Lung (tissue), 12 donors: ENCODE data around the gene TMEM255A. TPM values are rescaled to one million over a fixed set of nuclear protein-coding genes. Genes with fewer than 3 reads are reported as not detected.

Source experiments
- ATAC-seq: fragments of 200-7000 bp; cut with Tn5 transposase; one replicate; pipeline ENCODE4 v1.9.1; 2020; ENCODE audit warnings: moderate number of reproducible peaks; ENCODE audit not compliant: insufficient read depth, low FRiP score
- DNase-seq, 3 donors: peaks; one replicate each; pipeline ENCODE4 v3.0.0-alpha.2; 2013 to 2017
- H3K27ac ChIP-seq, 2 donors: one replicate each; pipeline ENCODE4 v1.5.1; 2013; ENCODE audit warnings: mild to moderate bottlenecking in 2 of 2, moderate library complexity in 2 of 2, control low read depth in 1 of 2, inconsistent platforms in 1 of 2, low read depth in 1 of 2, low read length in 1 of 2
- H3K27me3 ChIP-seq, 3 donors: one replicate each; pipeline ENCODE4 v1.5.1; 2013; ENCODE audit warnings: low read length in 2 of 3; ENCODE audit not compliant: control insufficient read depth in 3 of 3, insufficient read depth in 3 of 3
- H3K36me3 ChIP-seq, 4 donors: one replicate each; pipeline ENCODE4 v1.5.1; 2013; ENCODE audit warnings: low read length in 4 of 4, mild to moderate bottlenecking in 1 of 4, moderate library complexity in 1 of 4; ENCODE audit not compliant: control insufficient read depth in 4 of 4, insufficient read depth in 4 of 4
- H3K4me1 ChIP-seq, 5 donors: one replicate each; pipeline ENCODE4 v1.5.1; 2013; ENCODE audit warnings: low read length in 5 of 5, mild to moderate bottlenecking in 2 of 5, moderate library complexity in 1 of 5; ENCODE audit not compliant: control insufficient read depth in 5 of 5, insufficient read depth in 5 of 5
- H3K4me3 ChIP-seq: one replicate; pipeline ENCODE4 v1.5.1; 2013; ENCODE audit warnings: mild to moderate bottlenecking, control low read depth, moderate library complexity
- H3K9ac ChIP-seq, 2 donors: one replicate each; pipeline ENCODE4 v1.5.1; 2013; ENCODE audit warnings: low read length in 2 of 2, control low read depth in 1 of 2; ENCODE audit not compliant: insufficient read depth in 1 of 2
- H3K9me3 ChIP-seq, 4 donors: one replicate each; pipeline ENCODE4 v1.5.1; 2013; ENCODE audit warnings: low read length in 3 of 4, mild to moderate bottlenecking in 1 of 4, moderate library complexity in 1 of 4; ENCODE audit not compliant: control insufficient read depth in 4 of 4, insufficient read depth in 3 of 4
- CTCF ChIP-seq: IDR thresholded peaks from 2 replicates; pipeline ENCODE4 v1.5.1; 2012; ENCODE audit warnings: mild to moderate bottlenecking; ENCODE audit errors: control extremely low read depth, extremely low read depth
- WGBS, 2 donors: extraction: QIAGEN DNeasy Blood & Tissue Kit; methylation state at CpG; one replicate each; pipeline ENCODE4 v1.1.7; 2013; 5-methylcytosine and 5-hydroxymethylcytosine counted together
- polyA plus RNA-seq, 2 donors: library from polyadenylated mRNA; stranded (reverse); fragments of 200-250 nt; gene quantifications; one replicate each; pipeline ENCODE4 v1.2.1, GENCODE V29; 2013
- total RNA-seq, 2 donors: library from RNA; depleted of rRNA in 1 of 2; stranded (reverse); fragments of >200 nt in 1 of 2; gene quantifications; one replicate each; pipeline ENCODE4 v1.2.1, GENCODE V29; 2014 to 2021
- donor health status: control.
- donor health status: control.
- donor health status: Bipolar disorder and iron deficiency.
- donor health status: healthy.
- donor health status: DM: yes; HTN: yes; CAD: no.

The TMEM255A gene
- total and polyA plus RNA-seq, 4 donors: 0.20 to 0.80 (median 0.45) TPM

DNA sequence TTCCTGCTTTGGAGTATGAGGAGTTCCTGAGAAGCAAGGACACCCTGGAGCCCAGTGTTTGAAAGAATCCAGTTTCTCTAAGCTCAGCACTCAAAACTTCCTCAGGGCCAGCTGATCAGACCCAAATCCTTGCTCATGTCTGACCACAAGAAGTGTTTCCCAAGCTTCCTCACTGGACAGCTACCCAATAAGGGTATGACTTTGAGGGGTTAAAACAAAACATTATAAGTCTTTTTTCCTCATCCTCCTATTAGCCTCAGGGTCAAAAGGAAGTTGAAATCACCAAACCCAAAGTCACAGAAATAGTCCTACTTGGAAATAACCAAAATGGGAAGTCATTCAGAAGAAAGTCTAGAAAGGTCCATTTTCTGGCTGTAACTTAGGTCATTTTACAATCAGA lies 46.9 kb downstream of the TMEM255A start:
- H3K36me3 ChIP-seq: no peaks in the 10 kb centered on the region
- H3K27ac ChIP-seq: no peak overlapping the region
- H3K9ac ChIP-seq: no peak overlapping the region
- TF ChIP-seq CTCF: no peak
- ATAC-seq (no peak), DNase-seq (no peak)
- no peaks in the 10 kb centered on the region for H3K4me1 ChIP-seq
- H3K27me3 ChIP-seq: peaks cover 0 to 3% (median 0%) of the 10 kb centered on the region in 3 donors
- H3K9me3 ChIP-seq: no peaks in the 10 kb centered on the region
- H3K4me3 ChIP-seq: no peak overlapping the region

DNA sequence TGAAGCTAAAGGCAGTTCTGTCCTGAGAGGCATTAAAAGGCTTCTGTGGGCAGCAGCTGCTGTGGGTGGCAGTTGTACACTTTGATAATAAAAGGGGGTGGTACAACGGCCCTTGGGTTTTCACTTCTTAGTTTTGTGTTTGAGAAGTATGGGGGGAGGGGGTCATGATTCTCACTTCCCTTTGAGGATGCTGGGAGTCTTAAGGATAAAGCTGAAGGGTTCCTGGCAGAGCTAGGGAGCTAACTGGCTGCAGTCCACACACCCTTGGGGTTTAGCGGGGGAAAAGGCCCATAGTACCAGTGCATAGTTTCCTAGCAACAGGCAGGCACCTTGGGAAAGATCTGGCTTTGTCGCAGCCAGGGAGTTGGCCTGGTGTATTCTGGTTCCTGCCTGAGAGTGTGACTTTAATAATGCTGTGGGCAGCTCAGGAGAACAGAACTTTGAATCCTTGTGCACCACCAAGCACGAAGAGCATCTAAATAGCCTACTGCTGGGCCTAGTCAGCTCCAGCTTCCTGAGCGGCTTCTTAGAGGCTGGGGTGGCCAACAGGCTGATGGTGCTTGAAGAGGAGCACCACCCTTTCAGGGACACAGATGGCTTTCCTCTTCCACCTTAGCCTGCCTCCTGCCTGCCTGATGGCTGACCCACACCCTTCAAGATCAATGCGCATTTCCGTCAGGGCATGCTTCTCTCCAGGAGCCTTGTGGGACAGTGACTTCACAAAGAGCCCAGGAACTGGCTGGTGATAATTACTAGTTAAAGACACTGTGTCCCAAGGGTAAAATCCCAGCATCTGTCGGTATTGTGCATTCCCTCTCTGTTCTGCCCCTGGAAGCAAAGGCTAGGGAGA lies 48.2 kb downstream of the TMEM255A start:
- Histone ChIP-seq H3K27ac (no peak overlapping the region), H3K9me3 (no peaks in the 10 kb centered on the region), H3K4me1 (no peaks in the 10 kb centered on the region), H3K4me3 (no peak overlapping the region), H3K27me3 (peaks cover 0 to 5% (median 0%) of the 10 kb centered on the region in 3 donors), H3K36me3 (no peaks in the 10 kb centered on the region), H3K9ac (no peak overlapping the region)
- WGBS, 2 donors: 55 to 75% methylated on average over 8 of the region's 8 CpGs
- DNase-seq: no peak
- no peak for ATAC-seq
- no peak for TF ChIP-seq CTCF

GRCh38 chrX:120260369-120260768 lies 50.9 kb downstream of the TMEM255A start:
- no peak for TF ChIP-seq CTCF
- Histone ChIP-seq H3K36me3 (no peaks in the 10 kb centered on the region), H3K4me1 (no peaks in the 10 kb centered on the region), H3K4me3 (no peak overlapping the region), H3K9ac (no peak overlapping the region), H3K9me3 (no peaks in the 10 kb centered on the region), H3K27me3 (peaks cover 0 to 5% (median 0%) of the 10 kb centered on the region in 3 donors), H3K27ac (no peak overlapping the region)
- 58 to 88% methylated on average over 3 of the region's 3 CpGs for WGBS, 2 donors
- no peak for ATAC-seq
- DNase-seq: no peak
